NCI-H1694 treated with DMSO at 0.1 percent for 48 hours (cell line): ENCODE results near the gene MINK1.

Experiments used
- DNase-seq: peaks from one replicate; lab custom pipeline; 2025; lab: John Stamatoyannopoulos, UW

The MINK1 gene

DNA sequence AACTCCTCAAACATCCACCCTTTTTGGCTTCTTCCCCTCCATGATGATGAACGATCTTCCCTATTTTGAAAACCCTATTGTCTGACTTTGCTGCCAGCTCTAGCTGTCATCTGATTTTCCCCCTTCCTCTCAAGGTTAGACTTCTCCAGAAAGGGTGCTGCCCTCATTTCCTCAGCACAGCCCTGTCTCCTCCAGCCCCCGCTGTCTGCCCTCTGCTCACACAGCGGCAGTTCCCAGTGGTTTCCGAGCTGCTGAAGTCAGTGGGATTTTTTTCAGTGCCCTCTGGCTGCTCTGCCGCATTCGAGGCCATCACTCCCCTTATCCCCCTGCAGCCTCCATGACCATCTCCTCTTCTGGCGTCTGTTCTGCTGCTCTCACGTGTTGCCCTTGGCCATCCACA, 39.6 kb downstream of the MINK1 start:
- DNase-seq, result no peak

- no peak for DNase-seq
Measured at GRCh38 chr17:4877089-4877488, 43.9 kb downstream of the MINK1 start.

DNA sequence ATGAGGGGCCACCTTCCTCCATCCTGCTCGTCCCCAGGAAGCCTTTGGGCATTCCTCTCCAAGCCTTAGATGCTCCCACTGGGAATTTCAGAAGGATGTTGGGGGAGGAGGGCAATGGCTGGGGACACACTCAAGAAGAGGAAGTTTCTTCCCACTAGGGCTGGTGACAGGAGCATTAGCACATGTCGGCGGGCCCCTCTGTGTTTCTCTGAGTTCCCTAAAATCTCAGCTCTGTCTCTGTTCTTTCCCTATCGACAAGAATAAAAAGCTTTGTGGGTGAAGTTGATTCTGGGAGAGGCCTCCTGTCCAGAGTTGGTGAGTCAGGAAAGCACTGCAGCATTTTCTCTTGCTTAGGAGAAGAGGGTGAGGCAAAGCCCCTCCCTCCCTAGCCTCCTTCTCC, 46.5 kb downstream of the MINK1 start:
- DNase-seq, result no peak

DNA sequence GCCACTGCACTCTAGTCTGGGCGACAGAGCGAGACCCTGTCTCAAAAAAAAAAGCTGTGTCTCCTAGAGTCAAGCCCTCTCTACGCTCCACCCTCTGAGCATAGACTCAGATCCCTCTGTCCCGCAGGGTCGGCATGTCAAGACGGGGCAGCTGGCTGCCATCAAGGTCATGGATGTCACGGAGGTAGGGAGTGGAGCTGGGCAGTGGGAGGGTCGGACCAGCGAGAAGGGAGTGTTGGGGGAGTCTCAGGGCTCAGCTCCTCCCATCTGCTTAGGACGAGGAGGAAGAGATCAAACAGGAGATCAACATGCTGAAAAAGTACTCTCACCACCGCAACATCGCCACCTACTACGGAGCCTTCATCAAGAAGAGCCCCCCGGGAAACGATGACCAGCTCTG, 47.7 kb downstream of the MINK1 start:
- no peak for DNase-seq

- peak; percentile 38 for DNase-seq
Measured at GRCh38 chr17:4881761-4882555, 48.8 kb downstream of the MINK1 start.

DNA sequence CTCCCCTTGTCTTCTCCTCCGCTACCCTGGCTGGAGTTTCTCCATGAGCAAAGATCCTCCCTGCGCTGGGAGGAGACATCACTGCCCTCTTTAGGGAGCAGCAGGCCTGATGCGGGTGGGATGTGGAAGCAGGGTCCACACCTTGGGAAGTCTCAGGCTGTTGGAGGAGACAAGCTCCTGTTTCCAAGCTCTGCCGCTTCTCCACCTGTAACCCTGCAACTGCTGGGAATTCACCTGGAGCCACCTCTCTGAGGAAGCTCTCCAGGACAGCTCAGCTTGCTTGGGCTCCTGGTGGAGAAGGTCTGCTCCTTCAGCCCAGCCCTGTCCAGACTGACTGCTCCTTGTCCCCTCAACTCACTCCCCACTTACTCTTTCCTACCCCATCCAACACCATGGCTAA, 51.3 kb downstream of the MINK1 start:
- DNase-seq, result no peak

GRCh38 chr17:4886830-4887229, 53.7 kb downstream of the MINK1 start:
- no peak for DNase-seq

- no peak for DNase-seq
Measured at GRCh38 chr17:4887581-4887980, 54.4 kb downstream of the MINK1 start.

DNA sequence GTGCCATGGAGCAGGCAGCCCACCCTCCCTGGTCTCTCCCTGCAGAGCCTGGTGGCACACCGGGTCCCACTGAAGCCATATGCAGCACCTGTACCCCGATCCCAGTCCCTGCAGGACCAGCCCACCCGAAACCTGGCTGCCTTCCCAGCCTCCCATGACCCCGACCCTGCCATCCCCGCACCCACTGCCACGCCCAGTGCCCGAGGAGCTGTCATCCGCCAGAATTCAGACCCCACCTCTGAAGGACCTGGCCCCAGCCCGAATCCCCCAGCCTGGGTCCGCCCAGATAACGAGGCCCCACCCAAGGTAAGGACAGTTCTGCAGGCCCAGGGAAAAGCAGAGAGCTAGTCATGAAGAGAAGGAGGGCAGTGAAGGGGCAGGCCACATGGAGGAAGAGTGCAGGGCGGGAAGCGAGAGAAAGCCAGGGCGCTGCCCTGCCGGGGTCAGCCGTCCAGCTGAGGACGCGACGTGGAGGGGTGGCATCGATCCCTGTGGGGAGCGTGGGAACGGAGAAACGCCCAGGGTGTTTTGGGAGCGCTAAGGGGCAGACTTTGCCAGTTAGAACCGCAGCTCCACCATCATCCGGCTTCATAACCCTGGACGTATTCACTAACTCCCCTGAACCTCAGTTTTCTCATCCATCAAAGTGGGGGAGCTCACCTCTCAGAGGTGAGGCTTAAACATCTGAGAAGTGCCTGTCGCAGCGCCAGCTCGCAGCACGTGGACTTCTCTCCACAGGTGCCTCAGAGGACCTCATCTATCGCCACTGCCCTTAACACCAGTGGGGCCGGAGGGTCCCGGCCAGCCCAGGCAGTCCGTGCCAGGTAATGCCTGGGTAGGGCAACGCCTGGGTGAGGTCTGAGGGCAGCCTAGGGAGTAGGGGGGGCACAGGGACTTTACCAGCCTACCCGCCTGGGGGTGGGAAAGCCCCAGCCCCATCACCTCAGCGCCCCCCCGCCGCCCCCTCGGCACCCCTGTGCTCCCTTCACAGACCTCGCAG, 58.6 kb downstream of the MINK1 start:
- DNase-seq, result no peak

GRCh38 chr17:4892499-4893221, 59.5 kb downstream of the MINK1 start:
- DNase-seq, result no peak

- no peak for DNase-seq
Measured at GRCh38 chr17:4893272-4893671, 60.1 kb downstream of the MINK1 start.

DNA sequence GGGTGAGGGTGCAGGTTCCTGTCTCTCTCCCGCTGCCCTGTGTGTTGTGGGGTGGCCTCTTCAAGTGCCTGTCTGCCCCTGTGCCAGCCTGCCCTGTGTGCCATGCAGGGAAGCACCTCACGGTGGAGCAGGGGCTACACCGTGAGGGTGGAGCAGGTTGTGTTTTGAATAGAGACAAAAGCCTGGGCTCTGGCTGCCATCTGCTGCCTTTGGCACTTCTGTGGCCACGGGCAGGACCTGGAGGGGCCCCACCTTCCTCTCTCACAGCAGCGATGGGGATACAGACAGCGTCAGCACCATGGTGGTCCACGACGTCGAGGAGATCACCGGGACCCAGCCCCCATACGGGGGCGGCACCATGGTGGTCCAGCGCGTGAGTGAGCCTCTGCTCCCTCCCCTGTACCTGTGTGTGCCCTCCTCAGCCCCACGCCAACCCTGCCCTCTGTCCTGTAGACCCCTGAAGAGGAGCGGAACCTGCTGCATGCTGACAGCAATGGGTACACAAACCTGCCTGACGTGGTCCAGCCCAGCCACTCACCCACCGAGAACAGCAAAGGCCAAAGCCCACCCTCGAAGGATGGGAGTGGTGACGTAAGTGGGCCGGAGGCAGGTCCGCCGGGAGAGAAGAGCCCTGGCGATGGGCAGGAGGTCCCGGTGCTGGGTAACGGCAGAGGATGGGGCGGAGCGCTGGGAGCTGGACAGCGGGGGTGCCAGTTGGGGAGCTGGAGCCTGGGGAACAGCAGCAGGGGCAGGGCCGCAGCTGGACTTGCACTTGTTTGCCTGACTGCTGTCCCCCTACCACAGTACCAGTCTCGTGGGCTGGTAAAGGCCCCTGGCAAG, 60.8 kb downstream of the MINK1 start:
- DNase-seq, result peak; percentile 39

- no peak for DNase-seq
Measured at GRCh38 chr17:4895121-4895520, 62.0 kb downstream of the MINK1 start.

DNA sequence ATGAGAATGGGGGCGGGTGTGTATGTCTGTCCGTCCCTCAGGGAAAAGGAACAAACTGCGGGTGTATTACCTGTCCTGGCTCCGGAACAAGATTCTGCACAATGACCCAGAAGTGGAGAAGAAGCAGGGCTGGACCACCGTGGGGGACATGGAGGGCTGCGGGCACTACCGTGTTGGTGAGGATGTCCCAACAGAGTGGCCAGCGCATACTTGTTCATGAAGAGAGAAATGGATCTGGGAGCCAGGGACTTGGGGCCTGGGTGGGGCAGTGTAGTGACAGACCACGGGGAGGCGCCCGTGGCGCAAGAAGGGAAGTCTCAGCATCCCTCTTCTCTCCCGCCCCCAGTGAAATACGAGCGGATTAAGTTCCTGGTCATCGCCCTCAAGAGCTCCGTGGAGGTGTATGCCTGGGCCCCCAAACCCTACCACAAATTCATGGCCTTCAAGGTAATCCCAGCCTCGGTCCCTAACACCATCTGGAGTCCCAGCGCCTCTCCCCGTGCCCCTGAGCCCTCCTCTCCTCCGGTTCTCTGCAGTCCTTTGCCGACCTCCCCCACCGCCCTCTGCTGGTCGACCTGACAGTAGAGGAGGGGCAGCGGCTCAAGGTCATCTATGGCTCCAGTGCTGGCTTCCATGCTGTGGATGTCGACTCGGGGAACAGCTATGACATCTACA, 62.7 kb downstream of the MINK1 start:
- DNase-seq, result no peak

DNA sequence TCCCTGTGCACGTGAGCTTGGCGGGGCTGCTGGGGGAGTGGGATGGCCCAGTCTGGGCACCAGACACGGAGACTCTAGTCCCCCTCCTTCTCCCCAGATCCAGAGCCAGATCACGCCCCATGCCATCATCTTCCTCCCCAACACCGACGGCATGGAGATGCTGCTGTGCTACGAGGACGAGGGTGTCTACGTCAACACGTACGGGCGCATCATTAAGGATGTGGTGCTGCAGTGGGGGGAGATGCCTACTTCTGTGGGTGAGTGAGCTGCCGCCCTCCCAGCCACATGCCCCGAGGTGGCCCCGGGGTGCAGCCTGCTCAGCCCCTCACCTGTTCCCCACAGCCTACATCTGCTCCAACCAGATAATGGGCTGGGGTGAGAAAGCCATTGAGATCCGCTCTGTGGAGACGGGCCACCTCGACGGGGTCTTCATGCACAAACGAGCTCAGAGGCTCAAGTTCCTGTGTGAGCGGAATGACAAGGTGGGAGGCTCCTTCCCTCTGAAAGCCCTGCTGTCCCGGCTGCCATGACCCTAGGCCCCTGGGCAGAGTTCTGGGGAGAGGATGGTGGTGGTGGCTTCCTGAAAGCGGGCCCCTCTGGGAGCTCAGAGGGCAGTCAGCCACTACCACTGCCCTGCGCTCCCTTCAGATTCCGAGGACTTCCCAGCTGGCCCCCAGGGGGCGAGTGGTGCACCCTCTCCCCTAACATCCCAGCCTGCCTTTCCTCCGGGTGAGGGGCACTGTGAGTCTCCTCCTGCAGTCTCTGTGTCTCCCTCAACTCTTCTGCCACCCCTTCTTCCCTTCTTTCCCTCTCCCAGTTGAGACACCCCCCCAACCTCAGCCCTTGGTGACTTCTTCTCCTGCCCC, 63.4 kb downstream of the MINK1 start:
- DNase-seq, result no peak

DNA sequence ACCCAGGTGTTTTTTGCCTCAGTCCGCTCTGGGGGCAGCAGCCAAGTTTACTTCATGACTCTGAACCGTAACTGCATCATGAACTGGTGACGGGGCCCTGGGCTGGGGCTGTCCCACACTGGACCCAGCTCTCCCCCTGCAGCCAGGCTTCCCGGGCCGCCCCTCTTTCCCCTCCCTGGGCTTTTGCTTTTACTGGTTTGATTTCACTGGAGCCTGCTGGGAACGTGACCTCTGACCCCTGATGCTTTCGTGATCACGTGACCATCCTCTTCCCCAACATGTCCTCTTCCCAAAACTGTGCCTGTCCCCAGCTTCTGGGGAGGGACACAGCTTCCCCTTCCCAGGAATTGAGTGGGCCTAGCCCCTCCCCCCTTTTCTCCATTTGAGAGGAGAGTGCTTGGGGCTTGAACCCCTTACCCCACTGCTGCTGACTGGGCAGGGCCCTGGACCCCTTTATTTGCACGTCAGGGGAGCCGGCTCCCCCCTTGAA, 64.1 kb downstream of the MINK1 start:
- no peak for DNase-seq

DNA sequence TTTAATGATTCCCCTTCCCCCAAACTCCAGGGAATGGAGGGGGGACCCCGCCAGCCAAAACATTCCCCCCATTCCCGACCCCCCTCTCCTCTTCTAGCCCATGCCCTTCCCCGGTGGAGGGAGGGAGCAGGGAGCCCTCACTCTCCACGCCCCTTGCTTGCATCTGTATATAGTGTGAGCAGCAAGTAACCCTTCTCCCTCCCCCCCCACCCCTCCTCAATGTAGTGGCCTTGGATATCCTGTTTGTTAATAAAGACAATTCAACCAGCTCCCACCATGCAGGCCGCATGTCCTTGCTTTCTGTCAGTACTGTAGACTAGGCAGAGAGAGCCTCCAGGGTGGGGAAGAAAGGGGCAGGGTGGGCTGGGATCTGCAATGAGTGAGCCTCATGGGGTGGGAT, 64.6 kb downstream of the MINK1 start:
- DNase-seq, result no peak

GRCh38 chr17:4898351-4898750, 65.2 kb downstream of the MINK1 start:
- DNase-seq, result no peak

GRCh38 chr17:4898927-4899326, 65.8 kb downstream of the MINK1 start:
- no peak for DNase-seq
